B cell (primary cell): ENCODE results near the gene CEP126. TPM values are rescaled to one million over a fixed set of nuclear protein-coding genes. Genes with fewer than 3 reads are reported as not detected.

Source experiments
- ATAC-seq: fragments of 200-7000 bp; cut with Tn5 transposase; one replicate; pipeline ENCODE4 v1.10.0; 2021; ENCODE audit warnings: low read depth, mild to moderate bottlenecking, moderate number of reproducible peaks, moderate library complexity
- CTCF ChIA-PET: fragments of 350-600 bp; sonication (Branson Sonifier 250); formaldehyde crosslinking; loops from one replicate; lab custom pipeline; 2021; ENCODE audit warnings: antibody characterized with exemption, inconsistent platforms; lab: Charles Lee
- POLR2A ChIA-PET: fragments of 350-600 bp; sonication (Branson Sonifier 250); formaldehyde crosslinking; loops from one replicate; lab custom pipeline; 2021; ENCODE audit warnings: antibody characterized with exemption; lab: Charles Lee
- DNase-seq: peaks from one replicate; pipeline ENCODE4 v3.0.0; 2013
- H2AFZ ChIP-seq: 2 replicates; pipeline ENCODE4 v1.6.1; 2012; ENCODE audit warnings: mild to moderate bottlenecking, low read depth, low read length; ENCODE audit not compliant: insufficient read depth, poor library complexity, severe bottlenecking
- H3K27ac ChIP-seq, 2 donors: 1 replicate in 1 of 2; 2 replicates in 1 of 2; pipeline ENCODE4 v1.5.1; 2012 to 2013; ENCODE audit warnings: low read length in 2 of 2, mild to moderate bottlenecking in 2 of 2, moderate library complexity in 1 of 2
- H3K27me3 ChIP-seq, 4 experiments: fragments of 200-600 bp in 1 of 4; sonication (generic) in 1 of 4; replicated peaks in 1 of 4; 1 replicate in 2 of 4; 2 replicates in 2 of 4; pipeline versions ENCODE4 v1.6.1 to v1.7.0; 2013 to 2016; ENCODE audit warnings: low read length in 3 of 4, mild to moderate bottlenecking in 2 of 4, mixed read lengths in 1 of 4, moderate library complexity in 1 of 4; ENCODE audit not compliant: insufficient read depth in 4 of 4, control insufficient read depth in 3 of 4; ENCODE audit errors: control extremely low read depth in 1 of 4
- H3K36me3 ChIP-seq, 2 experiments: replicated peaks in 1 of 2; 1 replicate in 1 of 2; 2 replicates in 1 of 2; pipeline versions ENCODE4 v1.6.1 to v1.7.1; 2013; ENCODE audit warnings: low read length in 1 of 2; ENCODE audit not compliant: insufficient read depth in 2 of 2, control insufficient read depth in 1 of 2; ENCODE audit errors: control extremely low read depth in 1 of 2, extremely low read depth in 1 of 2
- H3K4me1 ChIP-seq, 2 donors: fragments of 200-600 bp in 1 of 2; sonication (generic) in 1 of 2; 1 replicate in 1 of 2; 2 replicates in 1 of 2; pipeline versions ENCODE4 v1.5.1 to v1.6.1; 2013 to 2017; ENCODE audit warnings: low read length in 2 of 2; ENCODE audit not compliant: control insufficient read depth in 2 of 2, insufficient read depth in 2 of 2
- H3K4me2 ChIP-seq: replicated peaks from 2 replicates; pipeline ENCODE3; 2012; ENCODE audit warnings: mild to moderate bottlenecking, low read depth, low read length; ENCODE audit not compliant: poor library complexity, severe bottlenecking
- H3K4me3 ChIP-seq, 5 experiments: fragments of 200-600 bp in 1 of 5; sonication (generic) in 1 of 5; 1 replicate in 3 of 5; 2 replicates in 2 of 5; pipeline versions ENCODE4 v1.5.1 to v1.7.0; 2011 to 2016; ENCODE audit warnings: low read length in 4 of 5, mild to moderate bottlenecking in 4 of 5, low read depth in 2 of 5, control low read depth in 1 of 5, moderate library complexity in 1 of 5; ENCODE audit not compliant: insufficient read depth in 1 of 5; ENCODE audit errors: control extremely low read depth in 1 of 5, extremely low read depth in 1 of 5
- H3K79me2 ChIP-seq: fragments of 200-600 bp; sonication (generic); one replicate; pipeline ENCODE4 v1.6.0; 2016; ENCODE audit warnings: low read length; ENCODE audit not compliant: control insufficient read depth, insufficient read depth
- H3K9ac ChIP-seq: fragments of 200-600 bp; sonication (generic); 2 replicates; pipeline ENCODE4 v1.6.1; 2017; ENCODE audit warnings: mild to moderate bottlenecking, low read length, moderate library complexity
- H3K9me3 ChIP-seq, 3 donors: one replicate each; pipeline versions ENCODE4 v1.6.1 to v1.7.1; 2013; ENCODE audit warnings: low read length in 2 of 3; ENCODE audit not compliant: control insufficient read depth in 2 of 3, insufficient read depth in 1 of 3; ENCODE audit errors: control extremely low read depth in 1 of 3
- H4K20me1 ChIP-seq: 2 replicates; pipeline ENCODE4 v1.6.0; 2012; ENCODE audit warnings: mild to moderate bottlenecking, low read length; ENCODE audit not compliant: insufficient read depth, control insufficient read depth, poor library complexity, severe bottlenecking
- H3K27ac Mint-ChIP-seq: one replicate; pipeline ENCODE4 v1.8.0; 2021; ENCODE audit warnings: mixed read lengths
- H3K27me3 Mint-ChIP-seq: one replicate; pipeline ENCODE4 v1.8.0; 2021; ENCODE audit warnings: mixed read lengths
- H3K4me1 Mint-ChIP-seq: one replicate; pipeline ENCODE4 v1.8.0; 2021; ENCODE audit warnings: mixed read lengths
- H3K4me3 Mint-ChIP-seq: one replicate; pipeline ENCODE4 v1.8.0; 2021; ENCODE audit warnings: mixed read lengths
- H3K9me3 Mint-ChIP-seq: one replicate; pipeline ENCODE4 v1.8.0; 2022; ENCODE audit warnings: mixed read lengths; ENCODE audit not compliant: insufficient read depth
- CTCF ChIP-seq: fragments of 200-600 bp; IDR thresholded peaks from one replicate; pipeline ENCODE4 v1.8.0; 2022; ENCODE audit warnings: antibody characterized with exemption, mild to moderate bottlenecking
- EZH2 ChIP-seq: IDR thresholded peaks from 2 replicates; pipeline ENCODE4 v1.6.1; 2012; ENCODE audit warnings: borderline replicate concordance, low read depth, mild to moderate bottlenecking, moderate library complexity, low read length; ENCODE audit not compliant: insufficient read depth, poor library complexity, severe bottlenecking
- WGBS: methylation state at CpG from one replicate; pipeline ENCODE4 v1.1.5; 2013; ENCODE audit warnings: missing lambda C conversion rate; ENCODE audit not compliant: insufficient coverage; 5-methylcytosine and 5-hydroxymethylcytosine counted together
- intact Hi-C: fragments of 100-400 bp; cut with micrococcal nuclease; formaldehyde crosslinking; loops from one replicate; pipeline ENCODE4 v1.10.0; 2022
- polyA plus RNA-seq: library from polyadenylated mRNA; depleted of rRNA; stranded (reverse); fragments of >200 nt; gene quantifications from 2 replicates; pipeline ENCODE4 v1.2.3, GENCODE V29; 2012
- total RNA-seq, 2 donors: library from RNA; stranded (reverse); fragments of 120-200 nt in 1 of 2; gene quantifications; 1 replicate in 1 of 2; 2 replicates in 1 of 2; pipeline versions ENCODE4 v1.2.3 to v1.2.4, GENCODE V29; 2013 to 2022

Gene CEP126
- total and polyA plus RNA-seq, 2 donors (not counting 1 experiment from before 2014, with no cell fraction given) = 1.00 to 9.4 TPM

- no peaks in the 10 kb centered on the region for H3K9me3 ChIP-seq
- H4K20me1 ChIP-seq = no peaks in the 10 kb centered on the region
- no peaks in the 10 kb centered on the region for H3K4me1 ChIP-seq
- no peak overlapping the region for H3K4me2 ChIP-seq
- no peak overlapping the region for H3K4me3 Mint-ChIP-seq
- no peak for ATAC-seq
- WGBS = no CpG with 5 or more reads among the region's 7 CpGs
- no peaks in the 10 kb centered on the region for H3K9me3 Mint-ChIP-seq
- no peak overlapping the region for H3K4me3 ChIP-seq
- no peaks in the 10 kb centered on the region for H3K4me1 Mint-ChIP-seq
- peaks cover 0 to 5% (median 0%) of the 10 kb centered on the region in 4 experiments for H3K27me3 ChIP-seq
- CTCF ChIA-PET = interaction anchor here (0.7 to 8.3 kb wide), 30 partner anchors 8 to 1430 kb away, joined by 3 to 423 read pairs (median 5); partner anchors contain the start of gene CEP126
- TF ChIP-seq EZH2 = no peak
- no peak for TF ChIP-seq CTCF
- DNase-seq = no peak
- no peak overlapping the region for H3K27ac Mint-ChIP-seq
- no peak overlapping the region for H2AFZ ChIP-seq
- intact Hi-C loops = loop anchor here (1.0 to 5.0 kb wide), 2 partner anchors 147 to 605 kb away; no protein-coding TSS in a partner anchor
- POLR2A ChIA-PET = no interaction called here
- no peaks in the 10 kb centered on the region for H3K36me3 ChIP-seq
- H3K9ac ChIP-seq = no peak overlapping the region
- no peak overlapping the region for H3K27ac ChIP-seq
- no peaks in the 10 kb centered on the region for H3K79me2 ChIP-seq
- peaks cover 12% of the 10 kb centered on the region for H3K27me3 Mint-ChIP-seq
Observed at GRCh38 chr11:102006835-102007566, 92.2 kb downstream of the CEP126 start.
